ENCODE data around the gene PDHX.
A peak's percentile ranks its signal among the peaks of the same experiment; 100 is the strongest.
"Not testable (repeated sequence)": the region's sequence is repeated elsewhere in the genome, so short reads cannot be mapped to it uniquely, and the experiment has no call there.

Gene PDHX

GRCh38 chr11:34913556-34913955 lies 2.9 kb upstream of the PDHX start:
- not testable (repeated sequence) for DNase-seq

GRCh38 chr11:34915136-34916014 lies 1.0 kb upstream of the PDHX start:
- no peak for DNase-seq

GRCh38 chr11:34916843-34917770 lies 689 bp downstream of the PDHX start:
- peak; percentile 9 for DNase-seq

- no peak for DNase-seq
These were observed 4.7 kb downstream of the PDHX start for GRCh38 chr11:34921156-34921555.

- DNase-seq, result no peak
These were observed 8.3 kb downstream of the PDHX start for GRCh38 chr11:34924714-34925113.

GRCh38 chr11:34926101-34926830 lies 9.8 kb downstream of the PDHX start:
- peak; percentile 68 for DNase-seq

GRCh38 chr11:34926831-34927132 lies 10.4 kb downstream of the PDHX start:
- DNase-seq, result no peak

- no peak for DNase-seq
These were observed 12.0 kb downstream of the PDHX start for GRCh38 chr11:34928268-34928959.

- no peak for DNase-seq
These were observed 12.7 kb downstream of the PDHX start for GRCh38 chr11:34928960-34929680.

- DNase-seq, result no peak
These were observed 13.7 kb downstream of the PDHX start for GRCh38 chr11:34929794-34930763.

GRCh38 chr11:34936945-34937629 lies 20.7 kb downstream of the PDHX start:
- DNase-seq, result no peak

- DNase-seq, result no peak
These were observed 22.2 kb downstream of the PDHX start for GRCh38 chr11:34938611-34939010.

GRCh38 chr11:34940026-34940677 lies 23.7 kb downstream of the PDHX start:
- no peak for DNase-seq

- no peak for DNase-seq
These were observed 25.3 kb downstream of the PDHX start for GRCh38 chr11:34941688-34942087.

GRCh38 chr11:34944692-34945091 lies 28.3 kb downstream of the PDHX start:
- no peak for DNase-seq

- DNase-seq, result no peak
These were observed 32.3 kb downstream of the PDHX start for GRCh38 chr11:34948696-34949095.

- DNase-seq, result no peak
These were observed 37.5 kb downstream of the PDHX start for GRCh38 chr11:34953955-34954354.

- DNase-seq, result no peak
These were observed 40.8 kb downstream of the PDHX start for GRCh38 chr11:34957206-34957605.

- no peak for DNase-seq
These were observed 41.2 kb downstream of the PDHX start for GRCh38 chr11:34957606-34958005.

- DNase-seq, result no peak
These were observed 43.4 kb downstream of the PDHX start for GRCh38 chr11:34959770-34960169.

Data from CD4-positive, alpha-beta T cell treated with Interleukin-21 for 1 hour (primary cell).